Osteoblast (primary cell): ENCODE results near the gene USP32. TPM values are rescaled to one million over a fixed set of nuclear protein-coding genes. Genes with fewer than 3 reads are reported as not detected.

Experiments used
- DNase-seq: peaks from one replicate; pipeline ENCODE4 v3.0.0; 2011; ENCODE audit warnings: low spot score, mixed read lengths; ENCODE audit not compliant: insufficient read length; ENCODE audit errors: missing footprints
- H2AFZ ChIP-seq: 2 replicates; pipeline ENCODE4 v1.6.0; 2011; ENCODE audit warnings: mild to moderate bottlenecking, low read length
- H3K27ac ChIP-seq: 2 replicates; pipeline ENCODE4 v1.5.1; 2011; ENCODE audit warnings: mild to moderate bottlenecking, low read depth, low read length, moderate library complexity
- H3K27me3 ChIP-seq: 2 replicates; pipeline ENCODE4 v1.6.0; 2012; ENCODE audit warnings: mild to moderate bottlenecking, control low read depth, inconsistent platforms, low read length, moderate library complexity; ENCODE audit not compliant: insufficient read depth
- H3K36me3 ChIP-seq: 2 replicates; pipeline ENCODE4 v1.5.1; 2011; ENCODE audit warnings: mild to moderate bottlenecking, low read length, control low read depth, moderate library complexity; ENCODE audit not compliant: insufficient read depth
- H3K4me1 ChIP-seq: 2 replicates; pipeline ENCODE4 v1.5.1; 2011; ENCODE audit warnings: mild to moderate bottlenecking, low read length, control low read depth, moderate library complexity; ENCODE audit not compliant: insufficient read depth
- H3K4me2 ChIP-seq: 2 replicates; pipeline ENCODE4 v1.6.0; 2011; ENCODE audit warnings: mild to moderate bottlenecking, low read length; ENCODE audit not compliant: insufficient read depth
- H3K4me3 ChIP-seq: fragments of 200-600 bp; sonication (generic); 3 replicates; pipeline ENCODE4 v1.5.1; 2012; ENCODE audit warnings: mild to moderate bottlenecking, low read length, inconsistent platforms; ENCODE audit not compliant: insufficient read depth
- H3K79me2 ChIP-seq: 2 replicates; pipeline ENCODE4 v1.6.0; 2012; ENCODE audit warnings: mild to moderate bottlenecking, low read length, control low read depth, inconsistent platforms; ENCODE audit not compliant: insufficient read depth
- H3K9me3 ChIP-seq: 2 replicates; pipeline ENCODE4 v1.5.1; 2011; ENCODE audit warnings: low read depth, low read length, control low read depth
- H4K20me1 ChIP-seq: 2 replicates; pipeline ENCODE4 v1.6.0; 2012; ENCODE audit warnings: mild to moderate bottlenecking, low read length, control low read depth; ENCODE audit not compliant: insufficient read depth
- total RNA-seq: library from RNA; depleted of rRNA; stranded (reverse); fragments of >200 nt; gene quantifications from 2 replicates; pipeline ENCODE4 v1.2.3, GENCODE V29; 2012
- TF ChIP-seq, protein P1 (sequence below): IDR thresholded peaks from 2 replicates; pipeline ENCODE4 v1.5.1; 2011; ENCODE audit warnings: mild to moderate bottlenecking, low read depth, low read length, moderate library complexity; ENCODE audit errors: extremely low read depth

USP32 gene
- total RNA-seq, 1 donor, result 99.5 TPM

DNA sequence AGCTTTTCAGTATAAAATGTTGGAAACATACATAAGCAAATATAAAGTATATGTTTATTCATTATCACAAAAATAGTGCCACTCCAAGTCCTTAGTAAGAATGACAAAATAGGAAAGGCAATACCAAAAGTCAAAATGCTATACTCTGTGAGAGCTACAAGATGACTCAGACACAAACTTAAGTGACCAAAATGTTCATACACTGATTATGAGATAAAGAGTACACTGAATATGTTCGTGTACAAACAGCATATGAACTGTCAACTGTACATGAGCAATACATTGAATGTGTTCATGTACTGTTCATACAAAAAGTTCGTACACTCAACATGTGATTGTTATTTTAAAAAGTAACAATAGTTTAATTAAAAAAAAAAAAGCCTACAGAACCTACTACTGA is 138.9 kb downstream of the USP32 start:
- H3K36me3 ChIP-seq, result peaks cover 17% of the 10 kb centered on the region
- H3K4me3 ChIP-seq, result no peak overlapping the region
- H2AFZ ChIP-seq, result no peak overlapping the region
- no peak overlapping the region for H3K4me2 ChIP-seq
- H4K20me1 ChIP-seq, result no peaks in the 10 kb centered on the region
- H3K79me2 ChIP-seq, result no peaks in the 10 kb centered on the region
- H3K27me3 ChIP-seq, result no peaks in the 10 kb centered on the region
- H3K9me3 ChIP-seq, result no peaks in the 10 kb centered on the region
- H3K27ac ChIP-seq, result no peak overlapping the region
- DNase-seq, result no peak
- peaks cover 7% of the 10 kb centered on the region for H3K4me1 ChIP-seq
- TF ChIP-seq, protein P1, sequence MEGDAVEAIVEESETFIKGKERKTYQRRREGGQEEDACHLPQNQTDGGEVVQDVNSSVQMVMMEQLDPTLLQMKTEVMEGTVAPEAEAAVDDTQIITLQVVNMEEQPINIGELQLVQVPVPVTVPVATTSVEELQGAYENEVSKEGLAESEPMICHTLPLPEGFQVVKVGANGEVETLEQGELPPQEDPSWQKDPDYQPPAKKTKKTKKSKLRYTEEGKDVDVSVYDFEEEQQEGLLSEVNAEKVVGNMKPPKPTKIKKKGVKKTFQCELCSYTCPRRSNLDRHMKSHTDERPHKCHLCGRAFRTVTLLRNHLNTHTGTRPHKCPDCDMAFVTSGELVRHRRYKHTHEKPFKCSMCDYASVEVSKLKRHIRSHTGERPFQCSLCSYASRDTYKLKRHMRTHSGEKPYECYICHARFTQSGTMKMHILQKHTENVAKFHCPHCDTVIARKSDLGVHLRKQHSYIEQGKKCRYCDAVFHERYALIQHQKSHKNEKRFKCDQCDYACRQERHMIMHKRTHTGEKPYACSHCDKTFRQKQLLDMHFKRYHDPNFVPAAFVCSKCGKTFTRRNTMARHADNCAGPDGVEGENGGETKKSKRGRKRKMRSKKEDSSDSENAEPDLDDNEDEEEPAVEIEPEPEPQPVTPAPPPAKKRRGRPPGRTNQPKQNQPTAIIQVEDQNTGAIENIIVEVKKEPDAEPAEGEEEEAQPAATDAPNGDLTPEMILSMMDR, result no peak

DNA sequence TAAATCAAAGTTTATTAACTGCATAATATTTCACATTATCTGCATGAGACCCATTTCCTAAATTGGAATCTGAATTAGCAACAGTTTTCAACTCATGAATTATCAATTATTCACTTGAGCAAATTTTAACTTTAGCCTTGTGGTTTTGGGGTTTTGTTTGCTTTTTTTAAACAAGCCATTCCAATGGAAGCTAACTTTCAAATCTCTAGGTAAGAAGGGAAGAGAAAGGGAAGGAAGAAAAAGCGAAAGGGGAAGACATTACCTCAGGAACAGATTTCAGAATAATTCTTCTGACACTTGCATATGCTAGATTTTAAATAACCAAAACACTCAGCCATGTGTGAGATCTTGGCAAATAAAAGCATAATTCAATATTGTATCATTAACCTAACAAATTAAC is 139.5 kb downstream of the USP32 start:
- DNase-seq, result no peak
- Histone ChIP-seq H3K36me3 (peaks cover 19% of the 10 kb centered on the region), H4K20me1 (no peaks in the 10 kb centered on the region), H3K27ac (no peak overlapping the region), H2AFZ (no peak overlapping the region), H3K4me3 (no peak overlapping the region), H3K27me3 (no peaks in the 10 kb centered on the region), H3K4me1 (peaks cover 7% of the 10 kb centered on the region), H3K4me2 (no peak overlapping the region), H3K79me2 (no peaks in the 10 kb centered on the region), H3K9me3 (no peaks in the 10 kb centered on the region)
- TF ChIP-seq, protein P1, result no peak

DNA sequence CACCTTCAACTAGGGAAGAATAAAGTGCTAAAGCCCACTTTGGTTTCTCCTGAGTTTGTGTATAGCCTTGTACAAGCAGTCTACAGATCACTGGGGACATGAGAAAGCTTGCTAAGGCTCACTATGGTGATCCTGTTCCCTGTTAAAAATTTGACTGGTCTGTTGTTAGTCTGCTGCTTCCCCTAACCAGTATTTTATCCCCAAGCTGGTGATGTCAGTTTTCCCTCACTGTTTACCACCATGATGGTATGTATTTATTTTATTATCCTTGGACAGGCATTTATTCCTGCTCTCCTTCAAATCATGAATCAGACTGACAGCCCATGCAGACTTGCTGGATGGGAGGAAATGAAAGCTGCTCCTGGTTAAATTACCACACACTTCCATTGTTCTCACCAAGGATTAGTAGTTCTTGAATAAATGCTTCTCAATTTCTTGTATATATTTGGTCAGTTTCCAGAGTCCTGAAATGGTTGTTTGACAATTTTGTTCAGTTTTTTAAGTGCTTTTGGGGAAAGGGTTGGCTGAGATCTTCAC is 142.6 kb downstream of the USP32 start:
- Histone ChIP-seq H3K4me1 (no peaks in the 10 kb centered on the region), H3K79me2 (no peaks in the 10 kb centered on the region), H3K4me2 (no peak overlapping the region), H4K20me1 (no peaks in the 10 kb centered on the region), H3K27me3 (no peaks in the 10 kb centered on the region), H3K9me3 (no peaks in the 10 kb centered on the region), H2AFZ (no peak overlapping the region), H3K4me3 (no peak overlapping the region), H3K27ac (no peak overlapping the region), H3K36me3 (peaks cover 16% of the 10 kb centered on the region)
- no peak for DNase-seq
- TF ChIP-seq, protein P1, result no peak

DNA sequence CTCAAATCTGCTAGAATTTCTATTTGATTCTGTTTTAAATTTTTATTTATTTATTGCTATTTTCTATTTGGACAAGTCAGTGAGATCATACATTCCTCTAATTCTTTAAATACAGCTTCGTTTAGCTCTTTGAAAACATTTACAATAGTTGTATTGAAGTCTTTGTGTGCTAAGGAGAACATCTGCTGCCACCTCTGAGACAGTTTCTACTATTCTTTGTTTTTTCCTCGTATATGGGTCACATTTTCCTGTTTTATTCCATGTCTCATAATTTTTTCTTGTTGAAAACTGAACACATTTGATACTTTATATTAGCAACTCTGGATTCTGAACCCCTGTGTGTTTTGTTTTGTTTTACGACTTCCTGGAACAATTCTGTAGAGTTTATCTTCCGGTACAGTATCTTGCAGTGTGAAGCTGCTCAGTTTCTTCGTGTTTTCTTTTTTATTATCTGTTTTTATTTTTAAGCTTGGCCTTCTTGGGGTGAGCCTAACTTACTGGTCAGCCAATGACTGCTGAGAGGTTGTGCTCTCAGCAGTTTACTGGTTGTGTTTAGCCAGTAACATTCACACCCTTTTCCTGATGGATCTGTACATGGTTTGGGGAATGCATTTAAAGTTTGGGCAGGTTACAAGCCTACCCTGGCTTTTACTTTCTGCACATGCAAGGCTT is 143.2 kb downstream of the USP32 start:
- TF ChIP-seq, protein P1, result no peak
- no peaks in the 10 kb centered on the region for H3K27me3 ChIP-seq
- H4K20me1 ChIP-seq, result no peaks in the 10 kb centered on the region
- H3K4me1 ChIP-seq, result no peaks in the 10 kb centered on the region
- H3K27ac ChIP-seq, result no peak overlapping the region
- H3K79me2 ChIP-seq, result no peaks in the 10 kb centered on the region
- no peaks in the 10 kb centered on the region for H3K9me3 ChIP-seq
- H3K4me3 ChIP-seq, result no peak overlapping the region
- no peak overlapping the region for H3K4me2 ChIP-seq
- peaks cover 14% of the 10 kb centered on the region for H3K36me3 ChIP-seq
- DNase-seq, result no peak
- no peak overlapping the region for H2AFZ ChIP-seq
